Tibial nerve (tissue), 4 donors: Measurements from ENCODE around the gene ROCK2.

Experiments
- EP300 ChIP-seq, 2 donors: sonication (generic); formaldehyde crosslinking; IDR thresholded peaks; one replicate each; pipeline ENCODE4 v1.6.1; 2017; ENCODE audit warnings: antibody characterized with exemption in 2 of 2, mild to moderate bottlenecking in 1 of 2
- POLR2A ChIP-seq, 2 donors: fragments of 450-650 bp; IDR thresholded peaks; one replicate each; pipeline ENCODE4 v1.6.1; 2017; ENCODE audit warnings: antibody characterized with exemption in 2 of 2, mild to moderate bottlenecking in 2 of 2, moderate library complexity in 2 of 2
- TF ChIP-seq, protein P1 (sequence below), 5 experiments: fragments of 200-600 bp in 3 of 5; fragments of 450-650 bp in 2 of 5; sonication (generic) in 3 of 5; IDR thresholded peaks; one replicate each; pipeline ENCODE4 v1.5.1; 2016 to 2019; ENCODE audit warnings: antibody characterized with exemption in 5 of 5, mild to moderate bottlenecking in 3 of 5, moderate library complexity in 2 of 5

DNA sequence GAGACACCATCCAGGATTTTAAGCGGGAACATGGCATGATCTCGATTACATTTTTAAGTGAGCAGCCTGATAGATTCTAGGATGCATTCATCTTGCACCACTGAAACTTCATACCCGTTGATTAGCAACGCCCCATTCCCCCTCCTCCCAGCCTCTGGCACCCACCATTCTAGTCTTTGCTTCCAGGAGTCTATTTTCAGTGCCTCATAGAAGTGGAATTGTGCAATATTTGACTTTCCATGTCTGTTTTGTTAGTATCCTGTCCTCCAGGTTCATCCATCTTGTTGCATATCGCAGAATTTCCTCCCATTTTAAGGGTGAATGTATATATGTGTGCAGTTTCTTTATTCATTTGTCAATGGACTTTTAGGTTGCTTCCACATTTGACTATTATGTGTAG lies 210.1 kb downstream of the ROCK2 start:
- TF ChIP-seq, protein P1, sequence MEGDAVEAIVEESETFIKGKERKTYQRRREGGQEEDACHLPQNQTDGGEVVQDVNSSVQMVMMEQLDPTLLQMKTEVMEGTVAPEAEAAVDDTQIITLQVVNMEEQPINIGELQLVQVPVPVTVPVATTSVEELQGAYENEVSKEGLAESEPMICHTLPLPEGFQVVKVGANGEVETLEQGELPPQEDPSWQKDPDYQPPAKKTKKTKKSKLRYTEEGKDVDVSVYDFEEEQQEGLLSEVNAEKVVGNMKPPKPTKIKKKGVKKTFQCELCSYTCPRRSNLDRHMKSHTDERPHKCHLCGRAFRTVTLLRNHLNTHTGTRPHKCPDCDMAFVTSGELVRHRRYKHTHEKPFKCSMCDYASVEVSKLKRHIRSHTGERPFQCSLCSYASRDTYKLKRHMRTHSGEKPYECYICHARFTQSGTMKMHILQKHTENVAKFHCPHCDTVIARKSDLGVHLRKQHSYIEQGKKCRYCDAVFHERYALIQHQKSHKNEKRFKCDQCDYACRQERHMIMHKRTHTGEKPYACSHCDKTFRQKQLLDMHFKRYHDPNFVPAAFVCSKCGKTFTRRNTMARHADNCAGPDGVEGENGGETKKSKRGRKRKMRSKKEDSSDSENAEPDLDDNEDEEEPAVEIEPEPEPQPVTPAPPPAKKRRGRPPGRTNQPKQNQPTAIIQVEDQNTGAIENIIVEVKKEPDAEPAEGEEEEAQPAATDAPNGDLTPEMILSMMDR (IDR thresholded peaks at IDR 0.05) = no peak
- TF ChIP-seq POLR2A (IDR thresholded peaks at IDR 0.05) (no peak), EP300 (IDR thresholded peaks at IDR 0.05) (no peak)
